ENCODE results near the gene OR13J1. TPM values are rescaled to one million over a fixed set of nuclear protein-coding genes. Genes with fewer than 3 reads are reported as not detected.

Gene OR13J1
- total RNA-seq, 1 experiment from 2014 or later, result not detected

DNA sequence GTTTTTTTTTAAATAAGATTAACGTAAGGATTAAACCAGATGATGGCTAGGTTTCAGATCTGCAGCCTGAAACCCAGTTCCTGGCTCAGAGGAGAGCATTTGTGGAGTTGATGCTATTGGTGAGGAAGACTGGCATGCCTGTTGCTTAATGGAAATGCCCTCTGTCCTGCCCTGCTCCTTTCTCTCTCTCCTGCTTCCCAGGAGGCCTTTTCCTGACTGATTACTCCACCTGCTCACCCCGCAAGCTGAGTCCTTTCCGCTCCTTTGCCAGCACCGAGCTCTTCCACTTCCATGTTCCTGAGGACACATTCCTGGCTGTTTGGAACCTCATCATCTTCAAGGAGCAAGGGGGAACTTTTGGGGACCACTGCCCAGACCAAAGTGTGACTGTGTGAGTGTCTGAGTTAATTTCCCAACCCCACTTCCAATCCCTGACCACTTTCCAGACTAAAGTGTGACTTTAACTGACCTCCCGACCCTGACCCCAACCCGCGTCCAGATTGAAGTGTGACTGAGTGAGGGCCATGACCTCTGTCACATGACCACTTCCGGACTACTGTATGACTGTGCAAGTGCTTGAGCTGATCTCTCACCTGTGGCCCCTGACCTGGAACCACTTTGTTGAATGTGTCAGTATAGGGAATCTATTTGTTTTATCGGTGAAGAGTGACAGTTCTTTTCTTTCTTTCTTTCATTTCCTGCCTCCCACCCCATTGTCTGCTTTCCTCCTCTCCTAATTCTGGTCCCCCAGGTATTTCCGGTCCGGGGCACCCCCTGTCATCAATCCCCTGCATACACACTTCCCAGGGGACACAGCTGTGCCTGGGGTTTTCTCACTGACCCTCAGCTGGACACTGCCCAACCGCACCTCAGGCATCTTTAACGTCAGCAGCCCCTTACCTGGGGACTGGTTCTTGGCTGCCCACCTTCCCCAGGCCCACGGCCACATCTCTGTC is 35.7 kb downstream of the OR13J1 start:
- Mint-ChIP-seq H3K4me1 (peaks cover 22% of the 10 kb centered on the region), H3K36me3 (no peaks in the 10 kb centered on the region), H3K27me3 (ENCODE audit: low read depth) (peaks cover 18% of the 10 kb centered on the region), H3K9me3 (no peaks in the 10 kb centered on the region), H3K4me3 (no peak overlapping the region), H3K27ac (no peak overlapping the region)
- DNase-seq (ENCODE audit: low spot score) (no peak), ATAC-seq (no peak)
- ChIA-PET CTCF (interaction anchor here (0.6 to 5.2 kb wide), 42 partner anchors 9 to 1833 kb away, joined by 3 to 72 read pairs (median 4); partner anchors contain the start of genes ARHGEF39, HINT2, NPR2 and OR13J1), POLR2A (no interaction called here)
- TF ChIP-seq, protein P1, sequence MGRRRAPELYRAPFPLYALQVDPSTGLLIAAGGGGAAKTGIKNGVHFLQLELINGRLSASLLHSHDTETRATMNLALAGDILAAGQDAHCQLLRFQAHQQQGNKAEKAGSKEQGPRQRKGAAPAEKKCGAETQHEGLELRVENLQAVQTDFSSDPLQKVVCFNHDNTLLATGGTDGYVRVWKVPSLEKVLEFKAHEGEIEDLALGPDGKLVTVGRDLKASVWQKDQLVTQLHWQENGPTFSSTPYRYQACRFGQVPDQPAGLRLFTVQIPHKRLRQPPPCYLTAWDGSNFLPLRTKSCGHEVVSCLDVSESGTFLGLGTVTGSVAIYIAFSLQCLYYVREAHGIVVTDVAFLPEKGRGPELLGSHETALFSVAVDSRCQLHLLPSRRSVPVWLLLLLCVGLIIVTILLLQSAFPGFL (CRISPR knock-in tag; IDR thresholded peaks at IDR 0.05; ENCODE audit: borderline replicate concordance), result no peak
- TF ChIP-seq, protein P2, sequence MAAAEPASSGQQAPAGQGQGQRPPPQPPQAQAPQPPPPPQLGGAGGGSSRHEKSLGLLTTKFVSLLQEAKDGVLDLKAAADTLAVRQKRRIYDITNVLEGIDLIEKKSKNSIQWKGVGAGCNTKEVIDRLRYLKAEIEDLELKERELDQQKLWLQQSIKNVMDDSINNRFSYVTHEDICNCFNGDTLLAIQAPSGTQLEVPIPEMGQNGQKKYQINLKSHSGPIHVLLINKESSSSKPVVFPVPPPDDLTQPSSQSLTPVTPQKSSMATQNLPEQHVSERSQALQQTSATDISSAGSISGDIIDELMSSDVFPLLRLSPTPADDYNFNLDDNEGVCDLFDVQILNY (CRISPR knock-in tag; IDR thresholded peaks at IDR 0.05), result no peak
- TF ChIP-seq, protein P3, sequence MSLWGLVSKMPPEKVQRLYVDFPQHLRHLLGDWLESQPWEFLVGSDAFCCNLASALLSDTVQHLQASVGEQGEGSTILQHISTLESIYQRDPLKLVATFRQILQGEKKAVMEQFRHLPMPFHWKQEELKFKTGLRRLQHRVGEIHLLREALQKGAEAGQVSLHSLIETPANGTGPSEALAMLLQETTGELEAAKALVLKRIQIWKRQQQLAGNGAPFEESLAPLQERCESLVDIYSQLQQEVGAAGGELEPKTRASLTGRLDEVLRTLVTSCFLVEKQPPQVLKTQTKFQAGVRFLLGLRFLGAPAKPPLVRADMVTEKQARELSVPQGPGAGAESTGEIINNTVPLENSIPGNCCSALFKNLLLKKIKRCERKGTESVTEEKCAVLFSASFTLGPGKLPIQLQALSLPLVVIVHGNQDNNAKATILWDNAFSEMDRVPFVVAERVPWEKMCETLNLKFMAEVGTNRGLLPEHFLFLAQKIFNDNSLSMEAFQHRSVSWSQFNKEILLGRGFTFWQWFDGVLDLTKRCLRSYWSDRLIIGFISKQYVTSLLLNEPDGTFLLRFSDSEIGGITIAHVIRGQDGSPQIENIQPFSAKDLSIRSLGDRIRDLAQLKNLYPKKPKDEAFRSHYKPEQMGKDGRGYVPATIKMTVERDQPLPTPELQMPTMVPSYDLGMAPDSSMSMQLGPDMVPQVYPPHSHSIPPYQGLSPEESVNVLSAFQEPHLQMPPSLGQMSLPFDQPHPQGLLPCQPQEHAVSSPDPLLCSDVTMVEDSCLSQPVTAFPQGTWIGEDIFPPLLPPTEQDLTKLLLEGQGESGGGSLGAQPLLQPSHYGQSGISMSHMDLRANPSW (CRISPR knock-in tag; conservative IDR thresholded peaks at IDR 0.05; ENCODE audit: low read depth), result no peak
- TF ChIP-seq PRRX2 (CRISPR knock-in tag; IDR thresholded peaks at IDR 0.05) (no peak), GTF2I (CRISPR knock-in tag; conservative IDR thresholded peaks at IDR 0.05) (no peak), FOXK1 (CRISPR knock-in tag; IDR thresholded peaks at IDR 0.05) (no peak), SP1 (CRISPR knock-in tag; conservative IDR thresholded peaks at IDR 0.05) (no peak), SOX15 (CRISPR knock-in tag; IDR thresholded peaks at IDR 0.05) (no peak), ZNF671 (CRISPR knock-in tag; IDR thresholded peaks at IDR 0.05) (no peak)
- TF ChIP-seq, protein P4, sequence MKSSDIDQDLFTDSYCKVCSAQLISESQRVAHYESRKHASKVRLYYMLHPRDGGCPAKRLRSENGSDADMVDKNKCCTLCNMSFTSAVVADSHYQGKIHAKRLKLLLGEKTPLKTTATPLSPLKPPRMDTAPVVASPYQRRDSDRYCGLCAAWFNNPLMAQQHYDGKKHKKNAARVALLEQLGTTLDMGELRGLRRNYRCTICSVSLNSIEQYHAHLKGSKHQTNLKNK (CRISPR knock-in tag; IDR thresholded peaks at IDR 0.05), result no peak
- TF ChIP-seq, protein P5, sequence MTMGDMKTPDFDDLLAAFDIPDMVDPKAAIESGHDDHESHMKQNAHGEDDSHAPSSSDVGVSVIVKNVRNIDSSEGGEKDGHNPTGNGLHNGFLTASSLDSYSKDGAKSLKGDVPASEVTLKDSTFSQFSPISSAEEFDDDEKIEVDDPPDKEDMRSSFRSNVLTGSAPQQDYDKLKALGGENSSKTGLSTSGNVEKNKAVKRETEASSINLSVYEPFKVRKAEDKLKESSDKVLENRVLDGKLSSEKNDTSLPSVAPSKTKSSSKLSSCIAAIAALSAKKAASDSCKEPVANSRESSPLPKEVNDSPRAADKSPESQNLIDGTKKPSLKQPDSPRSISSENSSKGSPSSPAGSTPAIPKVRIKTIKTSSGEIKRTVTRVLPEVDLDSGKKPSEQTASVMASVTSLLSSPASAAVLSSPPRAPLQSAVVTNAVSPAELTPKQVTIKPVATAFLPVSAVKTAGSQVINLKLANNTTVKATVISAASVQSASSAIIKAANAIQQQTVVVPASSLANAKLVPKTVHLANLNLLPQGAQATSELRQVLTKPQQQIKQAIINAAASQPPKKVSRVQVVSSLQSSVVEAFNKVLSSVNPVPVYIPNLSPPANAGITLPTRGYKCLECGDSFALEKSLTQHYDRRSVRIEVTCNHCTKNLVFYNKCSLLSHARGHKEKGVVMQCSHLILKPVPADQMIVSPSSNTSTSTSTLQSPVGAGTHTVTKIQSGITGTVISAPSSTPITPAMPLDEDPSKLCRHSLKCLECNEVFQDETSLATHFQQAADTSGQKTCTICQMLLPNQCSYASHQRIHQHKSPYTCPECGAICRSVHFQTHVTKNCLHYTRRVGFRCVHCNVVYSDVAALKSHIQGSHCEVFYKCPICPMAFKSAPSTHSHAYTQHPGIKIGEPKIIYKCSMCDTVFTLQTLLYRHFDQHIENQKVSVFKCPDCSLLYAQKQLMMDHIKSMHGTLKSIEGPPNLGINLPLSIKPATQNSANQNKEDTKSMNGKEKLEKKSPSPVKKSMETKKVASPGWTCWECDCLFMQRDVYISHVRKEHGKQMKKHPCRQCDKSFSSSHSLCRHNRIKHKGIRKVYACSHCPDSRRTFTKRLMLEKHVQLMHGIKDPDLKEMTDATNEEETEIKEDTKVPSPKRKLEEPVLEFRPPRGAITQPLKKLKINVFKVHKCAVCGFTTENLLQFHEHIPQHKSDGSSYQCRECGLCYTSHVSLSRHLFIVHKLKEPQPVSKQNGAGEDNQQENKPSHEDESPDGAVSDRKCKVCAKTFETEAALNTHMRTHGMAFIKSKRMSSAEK (CRISPR knock-in tag; IDR thresholded peaks at IDR 0.05; ENCODE audit: borderline replicate concordance), result no peak
- TF ChIP-seq, protein P6, sequence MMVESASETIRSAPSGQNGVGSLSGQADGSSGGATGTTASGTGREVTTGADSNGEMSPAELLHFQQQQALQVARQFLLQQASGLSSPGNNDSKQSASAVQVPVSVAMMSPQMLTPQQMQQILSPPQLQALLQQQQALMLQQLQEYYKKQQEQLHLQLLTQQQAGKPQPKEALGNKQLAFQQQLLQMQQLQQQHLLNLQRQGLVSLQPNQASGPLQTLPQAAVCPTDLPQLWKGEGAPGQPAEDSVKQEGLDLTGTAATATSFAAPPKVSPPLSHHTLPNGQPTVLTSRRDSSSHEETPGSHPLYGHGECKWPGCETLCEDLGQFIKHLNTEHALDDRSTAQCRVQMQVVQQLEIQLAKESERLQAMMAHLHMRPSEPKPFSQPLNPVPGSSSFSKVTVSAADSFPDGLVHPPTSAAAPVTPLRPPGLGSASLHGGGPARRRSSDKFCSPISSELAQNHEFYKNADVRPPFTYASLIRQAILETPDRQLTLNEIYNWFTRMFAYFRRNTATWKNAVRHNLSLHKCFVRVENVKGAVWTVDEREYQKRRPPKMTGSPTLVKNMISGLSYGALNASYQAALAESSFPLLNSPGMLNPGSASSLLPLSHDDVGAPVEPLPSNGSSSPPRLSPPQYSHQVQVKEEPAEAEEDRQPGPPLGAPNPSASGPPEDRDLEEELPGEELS (CRISPR knock-in tag; IDR thresholded peaks at IDR 0.05), result no peak
- TF ChIP-seq, protein P7, sequence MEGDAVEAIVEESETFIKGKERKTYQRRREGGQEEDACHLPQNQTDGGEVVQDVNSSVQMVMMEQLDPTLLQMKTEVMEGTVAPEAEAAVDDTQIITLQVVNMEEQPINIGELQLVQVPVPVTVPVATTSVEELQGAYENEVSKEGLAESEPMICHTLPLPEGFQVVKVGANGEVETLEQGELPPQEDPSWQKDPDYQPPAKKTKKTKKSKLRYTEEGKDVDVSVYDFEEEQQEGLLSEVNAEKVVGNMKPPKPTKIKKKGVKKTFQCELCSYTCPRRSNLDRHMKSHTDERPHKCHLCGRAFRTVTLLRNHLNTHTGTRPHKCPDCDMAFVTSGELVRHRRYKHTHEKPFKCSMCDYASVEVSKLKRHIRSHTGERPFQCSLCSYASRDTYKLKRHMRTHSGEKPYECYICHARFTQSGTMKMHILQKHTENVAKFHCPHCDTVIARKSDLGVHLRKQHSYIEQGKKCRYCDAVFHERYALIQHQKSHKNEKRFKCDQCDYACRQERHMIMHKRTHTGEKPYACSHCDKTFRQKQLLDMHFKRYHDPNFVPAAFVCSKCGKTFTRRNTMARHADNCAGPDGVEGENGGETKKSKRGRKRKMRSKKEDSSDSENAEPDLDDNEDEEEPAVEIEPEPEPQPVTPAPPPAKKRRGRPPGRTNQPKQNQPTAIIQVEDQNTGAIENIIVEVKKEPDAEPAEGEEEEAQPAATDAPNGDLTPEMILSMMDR (IDR thresholded peaks at IDR 0.05), result no peak
